Measurements from ENCODE around the gene SZRD1. TPM values are rescaled to one million over a fixed set of nuclear protein-coding genes. Genes with fewer than 3 reads are reported as not detected.

Gene SZRD1
- total and polyA plus RNA-seq, 2 of the 4 experiments (the other 2 are of a cell fraction), result 119 to 149 TPM

DNA sequence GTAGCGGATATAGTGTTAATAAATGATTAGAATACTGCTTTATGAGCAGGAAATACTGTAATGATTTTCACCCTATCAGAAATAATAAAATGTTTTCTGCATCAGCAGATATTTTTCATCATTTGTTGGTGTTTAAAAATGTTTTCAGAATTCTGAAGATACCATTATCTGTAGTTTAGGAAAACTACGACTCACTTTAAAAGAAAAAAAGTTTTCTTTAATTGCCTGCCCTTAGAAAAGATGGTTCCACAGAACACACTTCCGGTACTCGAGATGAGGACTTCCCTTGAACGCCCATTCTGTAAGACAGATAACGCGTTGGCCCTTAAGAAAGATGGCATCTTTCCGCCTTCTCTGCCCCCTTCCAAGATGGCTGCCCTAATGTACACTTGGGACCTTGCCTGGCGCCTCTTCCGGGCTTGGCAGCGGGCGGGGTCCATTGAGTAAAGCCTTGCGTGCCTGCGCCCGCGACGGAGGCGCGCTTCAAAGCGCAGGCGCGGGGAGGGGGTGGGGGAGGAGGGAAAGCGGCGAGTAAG, at the start of gene SZRD1 (continued):
- TF ChIP-seq, protein P1, sequence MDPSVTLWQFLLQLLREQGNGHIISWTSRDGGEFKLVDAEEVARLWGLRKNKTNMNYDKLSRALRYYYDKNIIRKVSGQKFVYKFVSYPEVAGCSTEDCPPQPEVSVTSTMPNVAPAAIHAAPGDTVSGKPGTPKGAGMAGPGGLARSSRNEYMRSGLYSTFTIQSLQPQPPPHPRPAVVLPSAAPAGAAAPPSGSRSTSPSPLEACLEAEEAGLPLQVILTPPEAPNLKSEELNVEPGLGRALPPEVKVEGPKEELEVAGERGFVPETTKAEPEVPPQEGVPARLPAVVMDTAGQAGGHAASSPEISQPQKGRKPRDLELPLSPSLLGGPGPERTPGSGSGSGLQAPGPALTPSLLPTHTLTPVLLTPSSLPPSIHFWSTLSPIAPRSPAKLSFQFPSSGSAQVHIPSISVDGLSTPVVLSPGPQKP (IDR thresholded peaks at IDR 0.05; ENCODE audit: borderline replicate concordance, low read depth, low read length), result 0 out of 2 replicates have a peak, but pooled peaks have one; percentile 14
- no peak for TF ChIP-seq MXI1 (IDR thresholded peaks at IDR 0.05; ENCODE audit: borderline replicate concordance, low read depth, low read length)
- no peak for TF ChIP-seq CHD1 (IDR thresholded peaks at IDR 0.05; ENCODE audit: low read depth, low read length)
- TF ChIP-seq RCOR1 (IDR thresholded peaks at IDR 0.05; ENCODE audit: insufficient replicate concordance, low read length), result no peak

DNA sequence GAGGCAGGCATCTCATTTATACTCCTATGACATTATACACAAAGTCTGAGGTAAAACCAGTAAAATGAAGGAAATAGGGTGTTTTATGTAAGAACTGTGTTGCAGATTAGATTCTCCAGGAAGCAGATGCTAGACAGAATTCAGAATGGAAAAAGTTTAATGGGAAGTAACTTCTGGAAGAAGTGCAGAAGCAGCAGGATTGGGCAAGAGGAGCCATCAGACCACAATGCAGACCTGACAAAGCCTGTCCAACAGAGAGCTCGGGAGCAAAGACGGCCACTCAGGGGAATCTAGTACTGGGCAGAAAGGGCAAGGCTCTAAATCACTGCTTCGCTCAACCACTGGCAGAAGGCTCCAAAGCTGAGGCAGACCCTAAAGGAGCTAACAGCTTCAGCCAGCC, 48.5 kb upstream of the SZRD1 start:
- peaks cover 32 to 71% of the 10 kb centered on the region in 2 experiments for H3K79me1 ChIP-seq (ENCODE audit: low read depth in 1 of 2, low read length in 2 of 2)
- dilution Hi-C loops (cut with HindIII; ENCODE audit: low sequenced_read_pairs, unreplicated experiment), result no loop called here
- no peak overlapping the region for H2AFZ ChIP-seq (replicated peaks; ENCODE audit: low read length, poor library complexity)
- H4K91ac ChIP-seq (ENCODE audit: insufficient read depth, low read depth, low read length), result no peak overlapping the region
- peaks cover 48% of the 10 kb centered on the region for H4K20me1 ChIP-seq (ENCODE audit: insufficient read depth, low read length)
- H3K4ac ChIP-seq (ENCODE audit: low read depth, low read length), result no peak overlapping the region
- no peak overlapping the region for H2BK120ac ChIP-seq (ENCODE audit: low read depth, low read length)
- peaks cover 5% of the 10 kb centered on the region for H3K4me1 ChIP-seq (ENCODE audit: control insufficient read depth, insufficient read depth, low read length)
- H3K36me3 ChIP-seq (ENCODE audit: control insufficient read depth, insufficient read depth, low read length), result peaks cover 7% of the 10 kb centered on the region
- no peak overlapping the region for H2AK9ac ChIP-seq (replicated peaks; ENCODE audit: low read depth, low read length, poor library complexity)
- H2BK15ac ChIP-seq (ENCODE audit: low read depth, low read length), result no peak overlapping the region
- no peak overlapping the region for H3K18ac ChIP-seq (ENCODE audit: low read depth, low read length)
- H3K9me3 ChIP-seq (ENCODE audit: control insufficient read depth, insufficient read depth, low read length), result no peaks in the 10 kb centered on the region
- H3K27ac ChIP-seq (ENCODE audit: insufficient read depth, low read length), result no peak overlapping the region
- WGBS, 2 experiments (ENCODE audit: extremely low coverage in 2 of 2, insufficient read length in 1 of 2), result no CpG with 5 or more reads among the region's 3 CpGs
- CTCF ChIA-PET, result no interaction called here
- POLR2A ChIA-PET (ENCODE audit: unreplicated experiment), result no interaction called here
- H4K8ac ChIP-seq (ENCODE audit: low read depth in 2 of 2, low read length in 2 of 2), result no peak overlapping the region
- H2AK5ac ChIP-seq (ENCODE audit: low read depth, low read length), result no peak overlapping the region
- H4K5ac ChIP-seq (ENCODE audit: low read depth, low read length), result no peak overlapping the region
- in situ Hi-C loops (cut with MboI; ENCODE audit: low sequenced_read_pairs), result no loop called here
- no peak overlapping the region for H3K9ac ChIP-seq (ENCODE audit: low read depth, low read length)
- DNase-seq (no peak), ATAC-seq (ENCODE audit: low read depth) (no peak)
- no peak overlapping the region for H2BK20ac ChIP-seq (ENCODE audit: low read depth, low read length)
- no peak overlapping the region for H3K23ac ChIP-seq (ENCODE audit: low read depth, low read length)
- no peak overlapping the region for H3K4me2 ChIP-seq (ENCODE audit: low read depth, low read length)
- no TSS peak for BruUV-seq (replicated peaks)
- no peak overlapping the region for H2BK5ac ChIP-seq (ENCODE audit: low read depth, low read length, poor library complexity, severe bottlenecking)
- no peak overlapping the region for H3K4me3 ChIP-seq (ENCODE audit: insufficient read depth, low read depth, low read length)
- TF ChIP-seq, protein P1 (IDR thresholded peaks at IDR 0.05; ENCODE audit: borderline replicate concordance, low read depth, low read length), result no peak
- no peak overlapping the region for H3K56ac ChIP-seq (ENCODE audit: extremely low read depth, insufficient read depth, low read length)
- intact Hi-C loops (cut with micrococcal nuclease), result loop anchor here (5.0 kb wide), 1 partner anchor 56 kb away; no protein-coding TSS in a partner anchor
- peaks cover 16% of the 10 kb centered on the region; the same call in 1 of the 2 replicates for H3K9me1 ChIP-seq (ENCODE audit: insufficient read depth, low read length)
- H3K27me3 ChIP-seq (ENCODE audit: control insufficient read depth, insufficient read depth, low read length), result no peaks in the 10 kb centered on the region
- H3K14ac ChIP-seq (replicated peaks; ENCODE audit: low read depth, low read length), result no peak overlapping the region

Data from IMR-90 (cell line).